RKO (cell line): ENCODE results near the gene SGCD.

Experiments
- DNase-seq: peaks from one replicate; pipeline ENCODE4 v3.0.0-alpha.2; 2016; ENCODE audit warnings: low spot score

The SGCD gene

GRCh38 chr5:156778139-156778706, 451.3 kb downstream of the SGCD start:
- DNase-seq: no peak

- DNase-seq: no peak
Observed at GRCh38 chr5:156778752-156779151, 451.8 kb downstream of the SGCD start.

GRCh38 chr5:156779436-156779835, 452.5 kb downstream of the SGCD start:
- DNase-seq: no peak

DNA sequence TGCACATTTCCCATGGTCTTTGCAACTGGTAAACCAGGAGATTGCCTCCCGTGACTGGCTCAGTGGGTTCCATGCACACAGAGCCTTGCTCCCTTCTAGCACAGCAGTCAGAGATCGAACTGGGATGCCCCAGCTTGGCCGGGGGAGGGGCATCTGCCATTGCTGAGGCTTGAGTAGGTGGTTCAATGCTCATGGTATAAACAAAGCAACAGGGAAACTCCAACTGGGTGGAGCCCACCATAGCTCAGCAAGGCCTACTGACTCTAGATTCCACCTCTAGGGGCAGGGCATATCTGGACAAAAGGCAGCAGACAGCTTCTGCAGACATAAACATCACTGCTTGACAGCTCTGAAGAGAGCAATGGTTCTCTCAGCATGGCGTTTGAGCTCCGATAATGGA, 456.1 kb downstream of the SGCD start:
- DNase-seq: no peak

- no peak for DNase-seq
Observed at GRCh38 chr5:156794687-156795086, 467.7 kb downstream of the SGCD start.

DNA sequence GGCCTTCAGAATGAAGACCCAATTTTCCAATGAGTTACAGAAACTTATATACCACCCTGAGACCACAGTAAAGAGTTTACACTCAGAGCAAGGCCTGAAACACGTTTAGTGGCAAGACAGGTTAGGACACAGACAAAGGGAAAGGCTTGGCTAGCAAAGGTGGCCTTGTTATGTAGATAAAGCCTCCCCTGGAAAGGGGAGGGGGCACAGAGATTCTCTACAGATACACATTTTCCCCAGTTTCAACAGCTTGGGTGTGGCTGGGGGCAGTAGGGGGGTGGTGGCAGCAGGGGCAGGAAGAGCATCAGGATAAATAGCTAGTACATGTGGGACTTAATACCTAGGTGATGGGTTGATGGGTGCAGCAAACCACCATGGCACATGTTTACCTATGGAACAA, 471.2 kb downstream of the SGCD start:
- no peak for DNase-seq

DNA sequence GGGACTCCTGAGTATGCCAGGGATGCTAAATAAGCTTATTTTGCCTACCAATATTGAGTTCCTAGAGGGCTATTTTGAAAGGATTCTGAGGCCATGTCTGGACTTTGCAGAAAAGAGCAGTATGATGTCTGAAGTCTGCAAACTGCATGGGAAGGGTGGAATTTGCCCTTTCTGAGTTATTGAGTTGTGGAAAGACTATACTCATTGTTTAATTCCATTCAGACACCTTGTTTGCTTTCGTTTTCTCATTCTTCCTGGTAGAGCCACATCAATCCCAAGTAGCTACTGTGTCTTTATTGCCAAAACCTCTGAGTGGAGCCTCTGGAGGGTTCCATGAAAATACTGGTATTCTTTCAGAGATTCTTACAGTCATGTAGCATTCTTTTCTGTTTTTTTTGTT, 472.2 kb downstream of the SGCD start:
- no peak for DNase-seq

DNA sequence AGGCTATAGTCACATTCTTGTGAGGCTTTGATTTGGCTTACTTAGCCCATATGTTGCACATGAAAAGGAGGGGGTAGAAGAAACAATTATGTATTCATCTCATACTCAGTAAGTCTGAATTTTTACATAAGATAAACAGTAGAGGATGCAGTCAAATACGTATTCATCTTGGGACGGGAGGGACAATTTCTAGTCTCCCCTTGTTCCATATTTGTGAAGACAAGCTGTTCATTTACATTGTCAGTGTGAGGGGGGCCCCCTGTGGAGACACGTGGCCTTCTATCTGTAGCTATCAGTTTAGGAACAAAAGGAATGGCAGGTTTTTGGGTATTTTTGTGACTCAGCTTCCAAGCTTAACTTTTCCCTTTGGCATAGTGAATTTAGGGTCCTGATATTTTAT, 474.0 kb downstream of the SGCD start:
- DNase-seq: no peak

GRCh38 chr5:156802501-156802900, 475.5 kb downstream of the SGCD start:
- no peak for DNase-seq

DNA sequence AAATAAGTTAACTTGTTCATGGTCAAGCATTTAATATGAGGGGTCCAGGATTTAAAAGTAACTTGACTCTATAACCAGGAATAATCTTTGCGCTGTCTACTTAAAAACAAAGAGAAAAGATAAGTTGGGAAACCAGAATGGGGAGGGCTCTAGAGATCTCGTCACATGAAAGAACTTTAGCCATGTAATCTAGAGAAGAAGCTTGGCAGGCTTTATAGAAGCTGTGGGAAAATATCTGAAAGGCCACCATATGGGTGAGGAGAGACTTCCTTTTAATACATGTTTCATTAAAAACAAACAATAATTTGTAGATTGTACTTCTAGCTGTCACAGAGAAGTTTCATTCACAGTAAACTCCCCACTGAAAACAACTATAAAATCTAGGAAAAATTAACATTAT, 476.4 kb downstream of the SGCD start:
- no peak for DNase-seq

GRCh38 chr5:156812959-156813358, 486.0 kb downstream of the SGCD start:
- DNase-seq: no peak

DNA sequence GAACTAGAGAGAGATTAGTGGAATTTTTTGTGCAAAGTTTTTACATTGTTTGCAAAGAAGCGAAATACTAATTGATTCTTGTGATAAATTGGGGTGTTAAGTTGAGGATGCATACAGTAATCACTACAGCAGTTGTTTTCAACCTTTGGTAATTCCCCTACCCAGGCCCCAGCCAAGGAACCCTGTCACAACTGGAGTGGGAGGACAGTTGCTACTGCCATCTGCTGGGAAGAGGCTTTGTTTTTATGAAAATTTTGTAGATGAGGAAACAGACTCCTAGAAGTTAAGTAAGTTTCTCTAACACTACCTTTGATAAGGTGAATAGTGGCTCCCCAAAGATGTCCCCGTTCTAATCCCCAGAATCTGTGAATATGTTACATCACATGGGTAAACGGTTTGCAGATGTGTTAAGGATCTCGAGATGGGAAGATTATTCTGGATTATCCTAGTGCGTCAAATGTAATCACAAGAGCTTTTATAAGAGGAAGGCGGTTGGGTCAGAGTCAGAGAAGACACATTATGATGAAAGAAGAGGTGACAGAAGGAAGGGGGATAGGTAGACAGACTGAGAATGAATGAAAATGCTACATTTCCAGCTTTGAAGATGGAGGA, 489.1 kb downstream of the SGCD start:
- peak; percentile 39 for DNase-seq
